DOHH2 (cell line): Measurements from ENCODE around the gene LGI2.

Experiments
- H3F3A ChIP-seq: fragments of 200-600 bp; sonication (generic), shearing (Covaris generic); 2 replicates; pipeline ENCODE4 v1.6.0; 2016; ENCODE audit warnings: antibody characterized with exemption, mild to moderate bottlenecking; ENCODE audit not compliant: control insufficient read depth, insufficient read depth
- H3K27ac ChIP-seq: fragments of 200-600 bp; sonication (generic); 2 replicates; pipeline ENCODE4 v1.5.1; 2014; ENCODE audit warnings: low read depth, mild to moderate bottlenecking, low read length, moderate library complexity
- H3K27me3 ChIP-seq: fragments of 200-600 bp; sonication (generic); 2 replicates; pipeline ENCODE4 v1.6.1; 2014; ENCODE audit warnings: mild to moderate bottlenecking, low read length, mixed read lengths; ENCODE audit not compliant: control insufficient read depth
- H3K36me3 ChIP-seq: fragments of 200-600 bp; sonication (generic); 2 replicates; pipeline ENCODE4 v1.6.1; 2014; ENCODE audit warnings: mild to moderate bottlenecking, low read length, moderate library complexity, mixed read lengths; ENCODE audit not compliant: control insufficient read depth
- H3K4me1 ChIP-seq: fragments of 200-600 bp; sonication (generic); 2 replicates; pipeline ENCODE4 v1.6.1; 2014; ENCODE audit warnings: mild to moderate bottlenecking, low read length, mixed read lengths; ENCODE audit not compliant: control insufficient read depth
- H3K4me2 ChIP-seq: fragments of 200-600 bp; sonication (generic); 2 replicates; pipeline ENCODE4 v1.6.0; 2014; ENCODE audit warnings: mild to moderate bottlenecking, low read length, moderate library complexity
- H3K4me3 ChIP-seq: fragments of 200-600 bp; sonication (generic); 2 replicates; pipeline ENCODE4 v1.5.1; 2014; ENCODE audit warnings: mild to moderate bottlenecking, low read length, mixed read lengths
- H3K79me2 ChIP-seq: fragments of 200-600 bp; sonication (generic); 2 replicates; pipeline ENCODE4 v1.6.1; 2014; ENCODE audit warnings: mild to moderate bottlenecking, low read length, mixed read lengths; ENCODE audit not compliant: control insufficient read depth
- H3K9me2 ChIP-seq: fragments of 200-600 bp; sonication (generic); replicated peaks from 2 replicates; pipeline ENCODE4 v1.6.1; 2014; ENCODE audit warnings: mild to moderate bottlenecking, low read length, mixed read lengths; ENCODE audit not compliant: control insufficient read depth
- H3K9me3 ChIP-seq: fragments of 200-600 bp; sonication (generic); 2 replicates; pipeline ENCODE4 v1.6.1; 2014; ENCODE audit warnings: antibody characterized with exemption, low read length, mixed read lengths; ENCODE audit not compliant: control insufficient read depth, insufficient read depth
- H4K20me1 ChIP-seq: fragments of 200-600 bp; sonication (generic); 2 replicates; pipeline ENCODE4 v1.6.0; 2014; ENCODE audit warnings: low read depth, mild to moderate bottlenecking, antibody characterized with exemption, low read length, moderate library complexity; ENCODE audit not compliant: control insufficient read depth, insufficient read depth
- CTCF ChIP-seq: fragments of 200-600 bp; sonication (generic); IDR thresholded peaks from one replicate; pipeline ENCODE4 v1.5.1; 2014; ENCODE audit warnings: antibody characterized with exemption, mild to moderate bottlenecking, low read depth, low read length; ENCODE audit not compliant: poor library complexity, severe bottlenecking
- EZH2phosphoT487 ChIP-seq: fragments of 200-600 bp; sonication (generic); IDR thresholded peaks from 2 replicates; pipeline ENCODE4 v1.6.1; 2017; ENCODE audit warnings: borderline replicate concordance, mild to moderate bottlenecking, antibody characterized with exemption, low read length, moderate library complexity, mixed read lengths

The LGI2 gene

GRCh38 chr4:24956091-24956490 is 74.7 kb downstream of the LGI2 start:
- Histone ChIP-seq H3K27ac (no peak overlapping the region), H3K4me1 (no peaks in the 10 kb centered on the region), H3K9me3 (no peaks in the 10 kb centered on the region), H3K27me3 (no peaks in the 10 kb centered on the region), H3K79me2 (no peaks in the 10 kb centered on the region), H3K4me2 (no peak overlapping the region), H4K20me1 (no peaks in the 10 kb centered on the region), H3F3A (no peaks in the 10 kb centered on the region), H3K9me2 (no peaks in the 10 kb centered on the region), H3K4me3 (no peak overlapping the region), H3K36me3 (no peaks in the 10 kb centered on the region)
- no peak for TF ChIP-seq CTCF
- TF ChIP-seq EZH2phosphoT487, result no peak

- H3K9me2 ChIP-seq, result no peaks in the 10 kb centered on the region
- H3K9me3 ChIP-seq, result no peaks in the 10 kb centered on the region
- no peaks in the 10 kb centered on the region for H3K36me3 ChIP-seq
- no peaks in the 10 kb centered on the region for H4K20me1 ChIP-seq
- no peaks in the 10 kb centered on the region for H3F3A ChIP-seq
- H3K79me2 ChIP-seq, result no peaks in the 10 kb centered on the region
- H3K4me1 ChIP-seq, result no peaks in the 10 kb centered on the region
- H3K27me3 ChIP-seq, result no peaks in the 10 kb centered on the region
- H3K4me2 ChIP-seq, result no peak overlapping the region
- no peak overlapping the region for H3K27ac ChIP-seq
- TF ChIP-seq CTCF, result no peak
- no peak for TF ChIP-seq EZH2phosphoT487
- no peak overlapping the region for H3K4me3 ChIP-seq
These were observed 78.1 kb downstream of the LGI2 start for GRCh38 chr4:24952667-24953066.

GRCh38 chr4:24949970-24950369 is 80.8 kb downstream of the LGI2 start:
- no peaks in the 10 kb centered on the region for H3K27me3 ChIP-seq
- no peaks in the 10 kb centered on the region for H3K79me2 ChIP-seq
- H3K9me2 ChIP-seq, result no peaks in the 10 kb centered on the region
- no peak overlapping the region for H3K4me2 ChIP-seq
- no peaks in the 10 kb centered on the region for H3K4me1 ChIP-seq
- no peak overlapping the region for H3K4me3 ChIP-seq
- TF ChIP-seq CTCF (no peak), EZH2phosphoT487 (no peak)
- no peaks in the 10 kb centered on the region for H3K9me3 ChIP-seq
- no peak overlapping the region for H3K27ac ChIP-seq
- H3K36me3 ChIP-seq, result no peaks in the 10 kb centered on the region
- H3F3A ChIP-seq, result no peaks in the 10 kb centered on the region
- no peaks in the 10 kb centered on the region for H4K20me1 ChIP-seq
